22Rv1 (cell line): Measurements from ENCODE around the gene NREP.

Source experiments
- H3K27ac ChIP-seq: fragments of 450-650 bp; 2 replicates; pipeline ENCODE4 v1.5.1; 2017
- CTCF ChIP-seq: fragments of 450-650 bp; IDR thresholded peaks from 2 replicates; pipeline ENCODE4 v1.5.1; 2017; ENCODE audit warnings: mild to moderate bottlenecking
- ZFX ChIP-seq: fragments of 450-650 bp; IDR thresholded peaks from 2 replicates; pipeline ENCODE4 v1.6.1; 2017; ENCODE audit warnings: antibody characterized with exemption, borderline replicate concordance

The NREP gene

DNA sequence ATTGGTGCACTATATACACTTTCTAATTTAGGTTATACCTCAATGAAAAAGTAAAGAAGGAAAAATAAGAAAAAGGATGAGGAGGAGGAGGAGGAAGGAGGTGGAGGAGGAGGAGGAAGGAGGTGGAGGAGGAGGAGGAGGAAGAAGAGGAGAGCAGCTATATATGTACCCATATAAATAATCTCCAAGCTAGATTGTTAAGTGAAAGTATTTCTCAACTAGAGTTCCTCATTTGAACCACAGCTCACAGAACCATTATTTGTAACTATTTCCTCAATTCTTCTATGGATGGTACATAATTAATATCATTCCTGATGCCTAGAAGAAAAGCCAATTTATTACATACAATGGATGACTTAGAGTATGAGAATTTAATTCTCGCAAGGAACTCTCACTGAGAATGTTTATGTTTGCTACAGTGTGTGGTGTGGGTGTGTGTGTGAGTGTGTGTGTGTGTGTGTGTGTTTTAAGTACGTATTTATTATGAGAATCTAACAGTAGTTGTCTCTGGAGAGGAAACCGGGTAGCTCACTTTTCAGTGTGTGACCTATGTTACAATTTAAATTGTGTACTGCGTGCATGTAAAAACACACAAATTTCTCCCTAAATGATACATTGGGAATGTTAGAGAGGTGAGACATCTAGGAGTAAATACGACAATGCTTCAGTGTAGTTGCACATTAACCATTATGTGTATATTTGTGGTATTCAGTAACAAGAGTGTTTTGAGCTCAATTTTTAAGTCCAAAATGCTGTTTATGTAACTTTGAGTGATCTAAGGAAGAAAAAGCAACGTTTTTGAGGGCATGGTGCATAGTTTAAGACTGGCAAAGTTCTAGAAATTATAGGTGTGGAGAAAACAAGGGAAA lies 20.2 kb upstream of the NREP start:
- TF ChIP-seq ZFX (no peak), CTCF (no peak)
- H3K27ac ChIP-seq = no peak overlapping the region

- TF ChIP-seq CTCF (no peak), ZFX (no peak)
- no peak overlapping the region for H3K27ac ChIP-seq
Measured at GRCh38 chr5:111775224-111775623, 18.2 kb upstream of the NREP start.

GRCh38 chr5:111774525-111774924 lies 17.5 kb upstream of the NREP start:
- TF ChIP-seq CTCF = no peak
- TF ChIP-seq ZFX = no peak
- no peak overlapping the region for H3K27ac ChIP-seq

DNA sequence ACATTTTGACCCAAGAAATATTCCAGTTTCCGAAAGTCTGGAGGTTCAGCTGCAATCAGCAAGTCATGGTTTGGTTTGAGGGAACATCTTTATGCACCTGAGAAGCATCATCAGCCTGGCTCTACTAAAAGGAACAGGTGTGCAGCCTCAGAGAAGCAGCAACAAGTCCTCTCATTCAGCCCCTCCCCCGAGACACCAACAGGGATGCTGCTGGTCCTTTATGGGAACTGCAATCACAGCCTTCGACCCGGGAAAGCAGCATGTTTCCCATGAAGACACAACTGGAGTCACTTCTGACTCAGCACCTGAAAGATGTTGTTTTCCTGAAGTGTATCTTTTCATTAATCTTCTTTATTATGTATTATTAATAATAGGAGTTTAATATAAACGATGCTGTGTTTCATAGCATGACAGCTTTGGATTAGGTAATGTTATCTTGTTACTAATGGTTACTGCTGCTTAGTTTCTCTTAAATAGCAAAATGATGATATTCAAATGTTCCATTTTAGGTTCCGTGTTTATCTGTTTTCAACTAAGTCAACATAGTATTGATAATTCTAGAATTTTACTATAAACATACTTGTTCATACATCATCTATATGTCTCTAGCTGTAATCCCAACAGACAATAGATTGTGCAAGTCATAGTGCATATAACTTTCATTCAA lies 15.6 kb upstream of the NREP start:
- H3K27ac ChIP-seq = no peak overlapping the region
- no peak for TF ChIP-seq CTCF
- no peak for TF ChIP-seq ZFX

- TF ChIP-seq ZFX (no peak), CTCF (no peak)
- H3K27ac ChIP-seq = no peak overlapping the region
Measured at GRCh38 chr5:111769541-111769940, 12.5 kb upstream of the NREP start.

- H3K27ac ChIP-seq = no peak overlapping the region
- no peak for TF ChIP-seq CTCF
- TF ChIP-seq ZFX = no peak
Measured at GRCh38 chr5:111765613-111766571, 8.9 kb upstream of the NREP start.
